Immature natural killer cell (primary cell): ENCODE data around the gene TAMM41. TPM values are rescaled to one million over a fixed set of nuclear protein-coding genes. Genes with fewer than 3 reads are reported as not detected.
"Not testable (repeated sequence)": the region's sequence is repeated elsewhere in the genome, so short reads cannot be mapped to it uniquely, and the experiment has no call there.

Experiments used
- DNase-seq, 3 donors: peaks; one replicate each; pipeline ENCODE4 v3.0.0; 2022; ENCODE audit warnings: mixed read lengths in 1 of 3
- H3K27ac Mint-ChIP-seq, 6 donors: one replicate each; pipeline ENCODE4 v1.8.0; 2020; ENCODE audit warnings: mixed read lengths in 6 of 6, mild to moderate bottlenecking in 5 of 6, inconsistent platforms in 4 of 6, moderate library complexity in 3 of 6
- H3K27me3 Mint-ChIP-seq, 3 donors: one replicate each; pipeline ENCODE4 v1.8.0; 2020 to 2021; ENCODE audit warnings: low read depth in 3 of 3, mild to moderate bottlenecking in 3 of 3, mixed read lengths in 3 of 3, moderate library complexity in 3 of 3, inconsistent platforms in 1 of 3
- H3K36me3 Mint-ChIP-seq, 3 donors: one replicate each; pipeline ENCODE4 v1.8.0; 2020; ENCODE audit warnings: mixed read lengths in 3 of 3, inconsistent platforms in 2 of 3, mild to moderate bottlenecking in 2 of 3
- H3K4me1 Mint-ChIP-seq, 2 donors: one replicate each; pipeline ENCODE4 v1.8.0; 2020; ENCODE audit warnings: inconsistent platforms in 2 of 2, mild to moderate bottlenecking in 2 of 2, mixed read lengths in 2 of 2, moderate library complexity in 1 of 2
- H3K4me3 Mint-ChIP-seq, 5 donors: one replicate each; pipeline ENCODE4 v1.8.0; 2020; ENCODE audit warnings: mild to moderate bottlenecking in 5 of 5, mixed read lengths in 5 of 5, inconsistent platforms in 3 of 5, moderate library complexity in 3 of 5
- H3K9me3 Mint-ChIP-seq, 6 donors: one replicate each; pipeline ENCODE4 v1.8.0; 2020; ENCODE audit warnings: mild to moderate bottlenecking in 6 of 6, mixed read lengths in 6 of 6, inconsistent platforms in 4 of 6, moderate library complexity in 3 of 6
- polyA plus RNA-seq, 3 donors: library from polyadenylated mRNA; unstranded; fragments of 300-500 nt; fragmentation: Illumina TruSeq; gene quantifications; one replicate each; pipeline ENCODE4 v1.2.3, GENCODE V29; 2021

TAMM41 gene
- polyA plus RNA-seq, 3 donors from 2014 or later, result 6.7 to 21.7 (median 16.3) TPM

- Mint-ChIP-seq H3K4me3 (peak overlapping the region; percentile 55 to 75 (median 65)), H3K9me3 (no peaks in the 10 kb centered on the region), H3K27ac (peak overlapping the region in 5 of 6 donors; percentile 11 to 47 (median 31)), H3K36me3 (no peaks in the 10 kb centered on the region), H3K27me3 (peaks cover 0 to 2% (median 0%) of the 10 kb centered on the region in 3 donors), H3K4me1 (peaks cover 18% of the 10 kb centered on the region in 2 donors)
- DNase-seq, result peak; percentile 53 to 71 (median 64)
Observed at GRCh38 chr3:11770477-11771391, 76.0 kb downstream of the TAMM41 start.

DNA sequence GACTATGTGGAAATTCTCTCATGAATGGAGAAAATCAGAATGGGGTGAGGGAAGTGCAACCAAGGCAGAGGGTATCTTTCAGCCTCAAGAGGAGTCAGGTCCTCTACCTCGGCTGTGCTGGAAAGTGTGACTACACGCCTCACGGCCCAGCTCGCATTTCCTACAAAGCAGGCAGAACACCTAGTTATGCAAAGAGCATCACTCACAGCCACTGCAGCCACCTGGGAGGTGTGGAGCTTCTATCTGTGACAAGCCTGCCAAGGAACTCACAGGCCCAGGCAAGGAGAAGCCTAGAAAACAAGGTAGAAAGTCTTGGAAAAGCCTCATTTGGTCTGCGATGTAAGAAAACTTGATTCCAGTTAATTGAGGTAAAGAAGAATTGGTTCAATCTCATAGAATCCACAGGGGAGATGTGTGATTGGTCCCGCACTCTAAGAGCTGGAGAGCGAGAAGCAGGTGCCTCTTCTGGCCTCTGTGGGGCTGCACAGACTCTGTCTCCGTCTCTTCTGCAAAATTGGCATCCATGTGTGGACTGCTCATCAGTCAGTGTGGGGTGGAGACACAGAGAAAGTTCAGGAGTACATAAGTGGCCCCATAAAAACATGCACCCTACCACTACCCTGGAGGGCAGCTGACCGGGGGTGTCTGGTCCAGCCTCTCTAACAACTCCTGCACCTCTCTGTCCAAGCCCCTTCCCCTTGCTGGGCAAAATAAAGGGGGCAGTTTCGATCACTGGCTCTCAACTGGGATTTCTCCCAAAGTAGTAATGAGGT is 76.8 kb downstream of the TAMM41 start:
- DNase-seq, result no peak
- Mint-ChIP-seq H3K4me1 (peaks cover 22 to 23% of the 10 kb centered on the region in 2 donors), H3K27me3 (peaks cover 0 to 2% (median 0%) of the 10 kb centered on the region in 3 donors), H3K4me3 (peak overlapping the region; percentile 55 to 75 (median 65)), H3K27ac (peak overlapping the region in 3 of 6 donors; percentile 8 to 38 (median 11)), H3K9me3 (no peaks in the 10 kb centered on the region), H3K36me3 (peaks cover 0 to 3% (median 0%) of the 10 kb centered on the region in 3 donors)

GRCh38 chr3:11768604-11769003 is 78.1 kb downstream of the TAMM41 start:
- Mint-ChIP-seq H3K27me3 (peaks cover 0 to 2% (median 0%) of the 10 kb centered on the region in 3 donors), H3K4me3 (no peak overlapping the region), H3K36me3 (peaks cover 0 to 3% (median 0%) of the 10 kb centered on the region in 3 donors), H3K9me3 (no peaks in the 10 kb centered on the region), H3K4me1 (peaks cover 22 to 26% of the 10 kb centered on the region in 2 donors), H3K27ac (peak overlapping the region in 1 of 6 donors; percentile 77)
- no peak for DNase-seq

DNA sequence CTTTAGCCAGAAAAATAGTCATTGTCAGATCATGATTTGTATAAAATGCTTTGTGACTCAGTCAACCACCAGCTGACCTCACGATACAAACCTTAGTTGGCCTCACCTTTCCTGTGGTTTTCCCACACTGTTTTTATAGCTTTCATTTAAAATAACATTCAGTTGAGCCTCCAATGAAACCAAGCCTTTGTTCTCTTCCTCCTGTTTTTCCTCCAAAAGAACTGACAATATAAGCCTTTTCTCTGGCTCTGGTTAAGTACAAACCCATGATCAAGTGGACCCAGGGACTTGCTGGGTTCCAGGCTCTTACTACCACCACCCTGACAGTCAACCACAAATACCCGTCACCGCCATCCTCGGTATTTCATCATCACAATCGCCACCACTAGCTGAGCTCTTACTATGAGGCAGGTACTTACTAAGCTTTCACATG is 81.7 kb downstream of the TAMM41 start:
- Mint-ChIP-seq H3K4me3 (peak overlapping the region in 3 of 5 donors; percentile 29 to 42 (median 33)), H3K27ac (peak overlapping the region in 4 of 6 donors; percentile 14 to 72 (median 44)), H3K36me3 (peaks cover 0 to 3% (median 0%) of the 10 kb centered on the region in 3 donors), H3K9me3 (no peaks in the 10 kb centered on the region), H3K27me3 (peaks cover 2 to 5% (median 3%) of the 10 kb centered on the region in 3 donors), H3K4me1 (peaks cover 11 to 13% of the 10 kb centered on the region in 2 donors)
- DNase-seq, result no peak

DNA sequence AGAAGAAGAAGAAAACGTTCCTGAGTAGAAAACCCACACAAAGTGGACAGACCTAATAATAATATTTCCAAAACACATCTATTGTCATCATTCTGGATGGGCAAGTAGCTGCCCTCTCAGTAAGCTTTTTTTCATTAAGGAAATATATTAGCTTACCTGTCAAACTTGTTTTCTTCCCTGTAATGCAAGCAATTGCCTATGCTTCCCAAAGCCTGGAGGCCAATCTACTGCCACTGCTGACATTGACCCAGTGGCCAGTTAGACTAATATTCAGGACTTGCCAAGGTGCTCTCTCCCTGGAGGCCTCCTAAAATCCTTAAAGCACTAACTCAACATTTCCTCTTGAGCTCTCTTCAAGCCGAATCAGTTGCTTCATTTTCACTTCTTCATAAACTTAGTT is 86.7 kb downstream of the TAMM41 start:
- Mint-ChIP-seq H3K27me3 (peaks cover 3 to 7% (median 4%) of the 10 kb centered on the region in 3 donors), H3K4me1 (peaks cover 1 to 4% of the 10 kb centered on the region in 2 donors), H3K9me3 (no peaks in the 10 kb centered on the region), H3K36me3 (peaks cover 0 to under 1% (median 0%) of the 10 kb centered on the region in 3 donors), H3K4me3 (no peak overlapping the region), H3K27ac (no peak overlapping the region)
- no peak for DNase-seq

DNA sequence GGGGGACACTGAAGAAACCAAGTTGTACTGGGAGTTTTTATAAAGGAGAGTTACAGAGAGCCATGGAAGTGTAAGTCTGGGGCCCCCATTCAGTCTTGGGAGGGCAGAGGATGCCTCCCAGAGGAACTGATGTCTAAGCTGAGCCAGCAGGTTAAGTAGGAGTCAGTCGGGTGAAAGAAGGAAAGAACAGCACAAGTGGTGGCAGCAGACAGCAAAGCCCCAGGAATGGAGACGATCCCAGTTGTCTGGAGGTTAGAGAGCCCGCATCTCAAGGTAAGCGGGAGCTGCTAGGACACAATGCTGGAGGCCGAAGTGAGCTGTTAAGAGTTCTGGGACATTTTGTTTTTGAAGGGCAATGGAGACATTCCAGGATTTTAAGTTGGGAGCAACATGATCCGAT is 88.8 kb downstream of the TAMM41 start:
- Mint-ChIP-seq H3K27me3 (peaks cover 3 to 7% (median 4%) of the 10 kb centered on the region in 3 donors), H3K4me1 (no peaks in the 10 kb centered on the region), H3K36me3 (no peaks in the 10 kb centered on the region), H3K9me3 (no peaks in the 10 kb centered on the region), H3K4me3 (no peak overlapping the region), H3K27ac (no peak overlapping the region)
- no peak for DNase-seq

DNA sequence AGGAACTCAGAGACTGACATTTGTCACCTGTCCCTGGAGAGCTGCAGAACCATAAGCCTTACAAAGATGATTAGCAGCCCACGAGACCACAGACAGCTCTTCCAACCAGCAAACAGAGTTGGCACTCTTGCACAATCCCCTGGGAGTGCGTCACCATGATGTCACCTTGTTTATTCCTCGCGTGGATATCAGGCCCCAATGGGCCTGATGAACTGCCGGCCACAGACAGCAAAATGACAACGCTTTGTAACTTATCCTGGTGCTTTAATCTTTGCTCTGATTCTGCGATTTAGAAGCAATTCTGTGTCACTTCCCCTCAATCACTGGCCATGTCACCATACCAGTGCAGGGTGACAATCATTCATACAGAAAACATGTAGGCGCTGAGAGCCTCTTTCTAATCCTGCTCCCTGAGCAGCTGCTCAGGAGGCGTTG is 89.2 kb downstream of the TAMM41 start:
- DNase-seq, result no peak
- Mint-ChIP-seq H3K9me3 (no peaks in the 10 kb centered on the region), H3K36me3 (no peaks in the 10 kb centered on the region), H3K4me1 (no peaks in the 10 kb centered on the region), H3K27me3 (peaks cover 3 to 7% (median 4%) of the 10 kb centered on the region in 3 donors), H3K27ac (no peak overlapping the region), H3K4me3 (no peak overlapping the region)

DNA sequence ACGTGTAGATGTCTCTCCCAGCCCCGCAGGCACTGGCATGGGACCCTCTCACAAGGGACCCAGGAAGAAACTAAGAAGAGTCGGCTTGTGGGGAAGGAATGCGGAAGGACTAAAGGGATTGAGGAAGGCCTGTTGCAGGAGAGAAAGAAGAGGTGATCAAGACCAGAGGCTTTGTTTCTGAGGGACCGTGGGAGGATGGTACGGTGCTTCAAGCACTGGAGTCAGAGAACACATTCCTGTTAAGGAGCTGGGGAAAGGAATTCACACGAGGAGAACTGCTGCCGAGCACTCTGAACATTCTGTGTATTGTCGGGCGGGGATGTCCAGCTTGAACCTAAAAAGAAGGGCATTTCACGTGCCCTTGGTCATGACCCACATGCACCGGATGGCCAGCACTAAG is 91.4 kb downstream of the TAMM41 start:
- Mint-ChIP-seq H3K27me3 (peaks cover 2 to 6% (median 4%) of the 10 kb centered on the region in 3 donors), H3K4me1 (no peaks in the 10 kb centered on the region), H3K9me3 (peaks cover 0 to 2% (median 0%) of the 10 kb centered on the region in 6 donors), H3K36me3 (no peaks in the 10 kb centered on the region), H3K27ac (no peak overlapping the region), H3K4me3 (no peak overlapping the region)
- no peak for DNase-seq

DNA sequence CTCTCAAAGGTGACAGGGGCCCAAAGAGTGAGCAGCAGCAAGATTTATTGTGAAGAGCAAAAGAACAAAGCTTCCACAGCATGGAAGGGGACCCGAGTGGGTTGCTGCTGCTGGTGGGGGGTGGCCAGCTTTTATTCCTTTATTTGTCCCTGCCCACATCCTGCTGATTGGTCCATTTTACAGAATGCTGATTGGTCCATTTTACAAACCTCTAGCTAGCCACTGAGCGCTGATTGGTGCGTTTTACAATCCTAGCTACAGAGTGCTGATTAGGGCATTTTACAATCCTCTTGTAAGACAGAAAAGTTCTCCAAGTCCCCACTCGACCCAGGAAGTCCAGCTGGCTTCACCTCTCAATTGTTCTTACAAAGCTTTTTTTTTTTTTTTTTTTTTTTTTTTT is 94.4 kb downstream of the TAMM41 start:
- not testable (repeated sequence) for H3K4me3 Mint-ChIP-seq, DNase-seq, H3K9me3 Mint-ChIP-seq, H3K4me1 Mint-ChIP-seq, H3K27me3 Mint-ChIP-seq, H3K27ac Mint-ChIP-seq, H3K36me3 Mint-ChIP-seq

GRCh38 chr3:11748306-11748705 is 98.4 kb downstream of the TAMM41 start:
- not testable (repeated sequence) for H3K4me3 Mint-ChIP-seq, H3K27ac Mint-ChIP-seq, H3K27me3 Mint-ChIP-seq, H3K36me3 Mint-ChIP-seq, H3K9me3 Mint-ChIP-seq, H3K4me1 Mint-ChIP-seq, DNase-seq

Other genes starting within 250 kb of the TAMM41 start
- gene VGLL4, start 203.0 kb downstream of the TAMM41 start, polyA plus RNA-seq, result 10 to 100 TPM; 11.9 to 44.4 (median 25.6) TPM
- not detected for gene SYN2, start 157.5 kb upstream of the TAMM41 start, polyA plus RNA-seq